BE2C (cell line): Measurements from ENCODE around the gene RNASE11.

Experiments used
- DNase-seq: peaks from one replicate; pipeline ENCODE4 v3.0.0-alpha.2; 2020
- H3K27me3 ChIP-seq: fragments of 250-450 bp; sonication (Bioruptor Pico); 2 replicates; pipeline ENCODE4 v1.5.1; 2020; ENCODE audit warnings: mild to moderate bottlenecking
- H3K36me3 ChIP-seq: fragments of 250-450 bp; sonication (Bioruptor Pico); 2 replicates; pipeline ENCODE4 v1.5.1; 2020; ENCODE audit warnings: mild to moderate bottlenecking
- H3K4me1 ChIP-seq: fragments of 250-450 bp; sonication (Bioruptor Pico); 2 replicates; pipeline ENCODE4 v1.5.1; 2020
- H3K4me3 ChIP-seq: 2 replicates; pipeline ENCODE4 v1.5.1; 2011; ENCODE audit warnings: low read depth, low read length
- H3K9me3 ChIP-seq: fragments of 250-450 bp; sonication (Bioruptor Pico); 2 replicates; pipeline ENCODE4 v1.5.1; 2020
- TF ChIP-seq, protein P1 (sequence below): IDR thresholded peaks from 2 replicates; pipeline ENCODE4 v1.5.1; 2012; ENCODE audit warnings: mild to moderate bottlenecking, low read depth, low read length

RNASE11 gene

DNA sequence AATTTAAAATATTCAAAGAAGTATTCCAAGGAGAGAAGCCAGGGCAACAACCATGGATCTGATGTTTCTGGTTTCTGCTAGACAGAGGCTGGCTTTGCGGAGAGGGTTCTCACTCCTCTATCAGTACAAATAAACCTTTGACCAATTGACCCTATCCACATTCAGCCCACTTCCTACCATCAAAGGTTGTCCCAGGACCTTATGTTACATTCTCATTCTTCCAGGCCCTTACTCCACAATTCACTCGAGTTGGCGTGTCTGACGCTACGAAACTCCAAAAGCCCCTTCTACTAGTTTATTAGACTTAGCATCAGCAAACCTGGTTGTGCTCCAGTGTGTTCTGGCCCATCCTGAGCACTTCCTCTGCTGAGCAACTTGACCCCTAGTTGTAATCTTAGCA is 28.2 kb upstream of the RNASE11 start:
- no peaks in the 10 kb centered on the region for H3K9me3 ChIP-seq
- H3K27me3 ChIP-seq: no peaks in the 10 kb centered on the region
- DNase-seq: no peak
- H3K36me3 ChIP-seq: no peaks in the 10 kb centered on the region
- H3K4me1 ChIP-seq: no peaks in the 10 kb centered on the region
- H3K4me3 ChIP-seq: no peak overlapping the region
- TF ChIP-seq, protein P1, sequence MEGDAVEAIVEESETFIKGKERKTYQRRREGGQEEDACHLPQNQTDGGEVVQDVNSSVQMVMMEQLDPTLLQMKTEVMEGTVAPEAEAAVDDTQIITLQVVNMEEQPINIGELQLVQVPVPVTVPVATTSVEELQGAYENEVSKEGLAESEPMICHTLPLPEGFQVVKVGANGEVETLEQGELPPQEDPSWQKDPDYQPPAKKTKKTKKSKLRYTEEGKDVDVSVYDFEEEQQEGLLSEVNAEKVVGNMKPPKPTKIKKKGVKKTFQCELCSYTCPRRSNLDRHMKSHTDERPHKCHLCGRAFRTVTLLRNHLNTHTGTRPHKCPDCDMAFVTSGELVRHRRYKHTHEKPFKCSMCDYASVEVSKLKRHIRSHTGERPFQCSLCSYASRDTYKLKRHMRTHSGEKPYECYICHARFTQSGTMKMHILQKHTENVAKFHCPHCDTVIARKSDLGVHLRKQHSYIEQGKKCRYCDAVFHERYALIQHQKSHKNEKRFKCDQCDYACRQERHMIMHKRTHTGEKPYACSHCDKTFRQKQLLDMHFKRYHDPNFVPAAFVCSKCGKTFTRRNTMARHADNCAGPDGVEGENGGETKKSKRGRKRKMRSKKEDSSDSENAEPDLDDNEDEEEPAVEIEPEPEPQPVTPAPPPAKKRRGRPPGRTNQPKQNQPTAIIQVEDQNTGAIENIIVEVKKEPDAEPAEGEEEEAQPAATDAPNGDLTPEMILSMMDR: no peak

DNA sequence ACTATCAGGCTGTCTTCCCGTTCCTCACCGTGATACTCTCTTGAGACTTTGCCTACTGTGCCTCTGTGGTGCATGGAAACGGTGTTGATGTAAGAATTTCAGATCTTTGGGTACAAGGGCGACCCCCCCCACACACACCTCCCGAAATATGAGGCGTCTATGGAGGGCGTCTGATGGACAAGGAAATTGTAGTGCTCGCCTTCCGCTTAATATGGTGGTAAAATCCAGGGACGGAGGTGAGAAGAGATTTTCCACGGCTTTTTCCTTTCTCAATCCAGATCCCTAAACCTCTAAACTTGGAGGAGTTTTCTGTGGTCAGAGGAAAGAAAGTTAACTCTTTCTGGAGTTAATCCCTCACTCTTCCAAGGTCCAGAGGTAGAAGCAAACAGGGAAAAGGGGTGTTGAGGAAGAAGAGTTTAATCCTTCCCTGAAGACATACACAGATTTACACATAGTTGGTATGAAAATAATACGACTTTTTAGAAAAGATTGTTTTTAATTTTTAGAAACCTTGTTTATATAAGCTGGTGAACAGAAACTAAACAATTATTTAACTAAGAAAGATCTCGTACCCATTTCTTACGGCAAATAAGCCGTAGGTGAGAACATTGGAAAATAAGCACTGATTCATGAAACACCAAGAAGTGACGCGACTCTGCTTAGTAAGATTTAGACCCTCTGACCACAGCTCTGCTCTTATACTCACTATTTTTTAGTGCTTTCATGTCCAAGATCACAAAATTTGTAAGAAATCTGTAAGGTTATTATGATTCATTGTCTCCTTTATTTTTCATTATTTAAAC is 26.4 kb upstream of the RNASE11 start:
- Histone ChIP-seq H3K9me3 (no peaks in the 10 kb centered on the region), H3K4me1 (no peaks in the 10 kb centered on the region), H3K27me3 (no peaks in the 10 kb centered on the region), H3K36me3 (no peaks in the 10 kb centered on the region), H3K4me3 (peak overlapping the region; percentile 72)
- DNase-seq: no peak
- TF ChIP-seq, protein P1: no peak

DNA sequence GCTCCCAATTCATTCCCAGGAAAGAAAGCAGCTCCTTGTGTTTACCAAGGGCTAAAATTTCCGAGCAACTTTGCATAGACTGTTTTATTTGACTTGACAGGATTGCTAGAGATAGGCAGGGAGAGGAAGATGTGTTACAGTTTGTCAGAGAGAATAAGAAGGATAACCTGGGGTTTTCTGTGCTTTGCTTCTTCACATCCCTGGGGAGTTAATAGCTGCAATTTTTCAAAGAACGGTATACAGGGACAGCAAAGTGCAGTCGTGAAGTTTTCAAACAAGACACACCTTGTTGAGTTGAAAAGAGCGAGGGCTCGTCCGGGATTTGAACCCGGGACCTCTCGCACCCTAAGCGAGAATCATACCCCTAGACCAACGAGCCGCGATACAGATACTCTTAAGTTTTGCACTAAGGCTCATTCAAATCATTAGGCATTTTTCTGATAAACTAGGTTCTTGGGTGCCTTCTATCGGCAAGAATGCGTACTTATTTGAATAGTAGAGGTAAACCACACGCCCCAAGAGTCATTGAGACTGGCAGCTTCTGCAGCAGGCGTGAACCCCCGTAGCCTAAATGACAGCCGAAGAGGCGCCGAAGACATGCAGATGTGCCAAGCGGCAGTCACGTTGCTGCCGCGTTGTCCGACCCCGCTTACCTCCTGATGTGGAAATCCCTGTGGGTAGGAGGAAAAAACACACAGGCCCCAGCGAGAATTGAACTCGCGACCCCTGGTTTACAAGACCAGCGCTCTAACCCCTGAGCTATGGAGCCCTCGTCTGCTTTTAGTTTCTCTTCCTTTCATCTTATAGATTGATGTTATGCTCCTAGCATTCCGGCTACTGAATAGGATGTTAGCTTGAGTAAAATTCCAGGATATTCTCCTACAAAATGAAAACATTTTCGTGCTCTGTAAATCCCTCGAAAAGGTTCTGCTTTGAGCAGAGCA is 25.6 kb upstream of the RNASE11 start:
- Histone ChIP-seq H3K27me3 (no peaks in the 10 kb centered on the region), H3K4me3 (peak overlapping the region; percentile 72), H3K4me1 (no peaks in the 10 kb centered on the region), H3K9me3 (no peaks in the 10 kb centered on the region), H3K36me3 (no peaks in the 10 kb centered on the region)
- peak; percentile 94 for DNase-seq
- TF ChIP-seq, protein P1: peak; percentile 73

DNA sequence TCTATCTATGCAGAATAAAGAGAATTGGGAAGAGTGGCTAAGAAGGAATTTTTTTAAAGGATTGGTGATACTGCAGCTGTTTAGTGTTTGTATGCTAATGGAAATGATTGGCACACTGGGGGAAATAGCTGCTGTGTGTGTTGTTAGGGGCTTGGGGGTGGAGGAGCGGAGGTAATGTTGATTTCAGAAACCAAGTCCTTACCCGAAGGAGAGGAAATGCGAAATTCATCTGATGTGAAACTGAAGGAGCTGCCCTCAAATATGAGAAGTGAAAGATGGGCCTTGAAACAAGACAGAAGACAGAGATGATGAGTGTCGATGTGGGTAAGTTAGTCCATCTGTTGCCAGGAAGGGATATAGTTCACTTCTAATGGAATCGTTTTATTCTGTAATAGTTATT is 24.6 kb upstream of the RNASE11 start:
- Histone ChIP-seq H3K4me1 (no peaks in the 10 kb centered on the region), H3K4me3 (no peak overlapping the region), H3K36me3 (no peaks in the 10 kb centered on the region), H3K9me3 (no peaks in the 10 kb centered on the region), H3K27me3 (no peaks in the 10 kb centered on the region)
- no peak for DNase-seq
- TF ChIP-seq, protein P1: no peak

DNA sequence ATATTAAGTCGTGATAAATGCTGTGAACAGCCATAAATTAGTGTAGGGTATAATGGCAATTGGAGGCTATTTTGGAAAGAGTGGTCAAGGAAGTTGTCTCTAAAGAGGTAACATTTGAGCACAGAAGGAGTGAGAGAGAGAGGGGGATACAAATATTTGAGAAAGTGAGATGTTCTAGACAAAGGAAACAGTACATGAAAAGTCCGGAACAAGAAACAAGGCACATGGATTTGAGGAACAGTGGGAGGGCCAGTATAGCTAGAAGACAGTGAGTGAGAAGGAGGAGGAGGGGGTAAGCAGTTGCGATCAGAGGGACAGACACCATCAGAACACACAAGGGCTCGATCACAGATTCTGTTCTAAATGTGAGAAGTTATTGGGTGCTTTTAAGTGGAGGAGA is 23.5 kb upstream of the RNASE11 start:
- Histone ChIP-seq H3K36me3 (no peaks in the 10 kb centered on the region), H3K9me3 (no peaks in the 10 kb centered on the region), H3K4me1 (no peaks in the 10 kb centered on the region), H3K4me3 (no peak overlapping the region), H3K27me3 (no peaks in the 10 kb centered on the region)
- DNase-seq: no peak
- TF ChIP-seq, protein P1: no peak
